Stimulated activated naive CD8-positive, alpha-beta T cell treated with anti-CD3 and anti-CD28 coated beads, Interleukin-15, amount 100 ng/mL, for 72 hours (primary cell): ENCODE results near the gene PSMD14.
"Not testable (repeated sequence)": the region's sequence is repeated elsewhere in the genome, so short reads cannot be mapped to it uniquely, and the experiment has no call there.

Experiments used
- ATAC-seq: fragments of 150-1000 bp; cut with Tn5 transposase; 2 replicates; pipeline ENCODE4 v1.10.0; 2021; ENCODE audit warnings: mild to moderate bottlenecking, moderate library complexity
- DNase-seq, 2 donors: peaks; one replicate each; pipeline ENCODE4 v3.0.0; 2021 to 2022
- H3K27ac Mint-ChIP-seq, 2 donors: one replicate each; pipeline ENCODE4 v1.8.0; 2022; ENCODE audit warnings: mild to moderate bottlenecking in 2 of 2, mixed read lengths in 2 of 2, moderate library complexity in 2 of 2
- H3K27me3 Mint-ChIP-seq: one replicate; pipeline ENCODE4 v1.8.0; 2022; ENCODE audit warnings: mixed read lengths
- H3K4me1 Mint-ChIP-seq: one replicate; pipeline ENCODE4 v1.8.0; 2022; ENCODE audit warnings: mild to moderate bottlenecking, mixed read lengths
- H3K4me3 Mint-ChIP-seq, 2 donors: one replicate each; pipeline ENCODE4 v1.8.0; 2022; ENCODE audit warnings: mild to moderate bottlenecking in 2 of 2, mixed read lengths in 2 of 2, moderate library complexity in 1 of 2
- H3K9me3 Mint-ChIP-seq, 2 donors: one replicate each; pipeline ENCODE4 v1.8.0; 2022; ENCODE audit warnings: mixed read lengths in 2 of 2

PSMD14 gene

DNA sequence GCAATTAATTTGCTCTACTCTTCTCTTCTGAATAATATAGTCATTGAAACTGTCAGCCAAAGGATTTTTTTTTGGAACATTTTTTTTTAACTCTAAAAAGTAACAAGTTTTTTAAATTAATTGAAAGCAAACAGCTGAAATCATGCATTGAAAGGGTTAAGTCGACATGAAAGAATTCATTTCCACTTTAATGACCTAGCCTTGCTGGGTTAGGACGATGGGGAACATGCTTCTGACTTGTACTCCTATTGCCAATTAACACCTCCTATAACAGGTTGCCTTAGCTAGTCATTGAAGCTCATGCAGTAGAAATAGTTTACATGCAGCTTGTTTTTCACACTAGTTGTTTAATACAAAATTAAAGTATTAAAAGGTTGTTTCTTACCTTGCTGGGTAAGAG is 47.8 kb downstream of the PSMD14 start:
- no peak overlapping the region for H3K27ac Mint-ChIP-seq
- H3K27me3 Mint-ChIP-seq, result no peaks in the 10 kb centered on the region
- ATAC-seq (no peak), DNase-seq (no peak)
- no peaks in the 10 kb centered on the region for H3K9me3 Mint-ChIP-seq
- no peak overlapping the region for H3K4me3 Mint-ChIP-seq
- H3K4me1 Mint-ChIP-seq, result peaks cover 17% of the 10 kb centered on the region

DNA sequence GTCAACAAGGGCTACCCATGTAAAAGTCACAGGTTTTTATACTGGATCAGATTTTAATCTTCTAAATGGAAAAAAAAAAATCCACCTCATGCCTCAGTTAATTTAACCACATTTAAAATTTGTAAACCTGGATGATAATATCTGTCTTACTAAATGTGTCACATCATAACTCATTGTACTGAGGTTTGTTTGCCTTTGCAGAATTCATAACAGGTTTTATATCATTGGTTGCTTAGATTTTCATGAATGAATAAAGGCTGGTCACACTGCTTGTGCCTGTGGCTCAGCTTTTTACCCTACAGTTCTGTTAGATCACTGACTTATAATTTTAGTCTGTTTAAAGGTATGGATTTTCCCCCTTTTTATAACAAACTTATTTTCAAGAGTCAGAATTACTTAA is 48.9 kb downstream of the PSMD14 start:
- no peaks in the 10 kb centered on the region for H3K9me3 Mint-ChIP-seq
- no peak overlapping the region for H3K4me3 Mint-ChIP-seq
- H3K27me3 Mint-ChIP-seq, result no peaks in the 10 kb centered on the region
- ATAC-seq, result no peak
- peaks cover 17% of the 10 kb centered on the region for H3K4me1 Mint-ChIP-seq
- no peak overlapping the region for H3K27ac Mint-ChIP-seq
- no peak for DNase-seq

GRCh38 chr2:161358838-161359237 is 50.6 kb downstream of the PSMD14 start:
- H3K27me3 Mint-ChIP-seq, result no peaks in the 10 kb centered on the region
- DNase-seq (no peak), ATAC-seq (no peak)
- no peak overlapping the region for H3K27ac Mint-ChIP-seq
- no peaks in the 10 kb centered on the region for H3K9me3 Mint-ChIP-seq
- peaks cover 11% of the 10 kb centered on the region for H3K4me1 Mint-ChIP-seq
- no peak overlapping the region for H3K4me3 Mint-ChIP-seq

DNA sequence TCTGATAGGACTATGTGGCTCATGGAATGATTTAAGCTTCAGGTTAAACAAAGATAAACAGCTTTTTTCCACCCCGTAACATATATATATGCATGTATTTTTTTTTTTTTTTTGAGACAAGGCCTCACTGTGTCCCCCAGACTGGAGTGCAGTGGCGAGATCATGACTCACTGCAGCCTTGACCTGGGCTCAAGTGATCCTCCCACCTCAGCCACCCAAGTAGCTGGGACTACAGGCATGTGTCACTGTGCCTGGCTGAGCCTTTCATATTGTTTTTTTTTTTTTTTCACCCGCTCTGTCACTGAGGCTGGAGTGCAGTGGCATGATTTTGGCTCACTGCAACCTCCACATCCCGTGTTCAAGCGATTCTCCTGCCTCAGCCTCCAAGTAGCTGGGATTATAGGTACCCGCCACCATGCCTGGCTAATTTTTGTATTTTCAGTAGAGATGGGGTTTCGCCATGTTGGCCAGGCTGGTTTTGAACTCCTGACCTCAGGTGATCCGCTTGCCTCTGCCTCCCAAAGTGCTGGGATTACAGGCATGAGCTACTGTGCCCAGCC is 52.0 kb downstream of the PSMD14 start:
- ATAC-seq, H3K27ac Mint-ChIP-seq, H3K27me3 Mint-ChIP-seq, DNase-seq, H3K9me3 Mint-ChIP-seq, H3K4me1 Mint-ChIP-seq, H3K4me3 Mint-ChIP-seq: not testable (repeated sequence)

GRCh38 chr2:161362568-161363166 is 54.4 kb downstream of the PSMD14 start:
- Mint-ChIP-seq H3K27ac (no peak overlapping the region), H3K9me3 (no peaks in the 10 kb centered on the region), H3K4me1 (no peaks in the 10 kb centered on the region), H3K4me3 (no peak overlapping the region), H3K27me3 (no peaks in the 10 kb centered on the region)
- DNase-seq (no peak), ATAC-seq (no peak)

- Mint-ChIP-seq H3K27ac (no peak overlapping the region), H3K9me3 (no peaks in the 10 kb centered on the region), H3K4me3 (no peak overlapping the region), H3K4me1 (no peaks in the 10 kb centered on the region), H3K27me3 (no peaks in the 10 kb centered on the region)
- DNase-seq (no peak), ATAC-seq (no peak)
Observed at GRCh38 chr2:161367675-161368074, 59.5 kb downstream of the PSMD14 start.

- Mint-ChIP-seq H3K4me1 (no peaks in the 10 kb centered on the region), H3K27ac (no peak overlapping the region), H3K9me3 (no peaks in the 10 kb centered on the region), H3K27me3 (no peaks in the 10 kb centered on the region), H3K4me3 (no peak overlapping the region)
- ATAC-seq (no peak), DNase-seq (no peak)
Observed at GRCh38 chr2:161369311-161369710, 61.1 kb downstream of the PSMD14 start.

DNA sequence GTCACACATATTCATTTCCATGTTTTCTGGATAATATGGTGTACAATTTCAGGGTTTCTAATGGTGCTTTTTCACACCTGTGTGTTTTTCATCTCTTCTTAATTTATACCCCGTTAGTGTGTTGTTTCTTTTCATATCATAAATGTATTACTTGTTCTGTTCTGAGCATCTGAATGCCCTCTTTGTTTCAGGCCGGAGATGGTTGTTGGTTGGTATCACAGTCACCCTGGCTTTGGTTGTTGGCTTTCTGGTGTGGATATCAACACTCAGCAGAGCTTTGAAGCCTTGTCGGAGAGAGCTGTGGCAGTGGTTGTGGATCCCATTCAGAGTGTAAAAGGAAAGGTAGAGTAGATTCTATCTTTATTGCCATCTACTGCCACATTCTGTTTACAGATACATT is 62.8 kb downstream of the PSMD14 start:
- Mint-ChIP-seq H3K27ac (no peak overlapping the region), H3K4me1 (no peaks in the 10 kb centered on the region), H3K9me3 (no peaks in the 10 kb centered on the region), H3K27me3 (no peaks in the 10 kb centered on the region), H3K4me3 (no peak overlapping the region)
- DNase-seq (no peak), ATAC-seq (no peak)

DNA sequence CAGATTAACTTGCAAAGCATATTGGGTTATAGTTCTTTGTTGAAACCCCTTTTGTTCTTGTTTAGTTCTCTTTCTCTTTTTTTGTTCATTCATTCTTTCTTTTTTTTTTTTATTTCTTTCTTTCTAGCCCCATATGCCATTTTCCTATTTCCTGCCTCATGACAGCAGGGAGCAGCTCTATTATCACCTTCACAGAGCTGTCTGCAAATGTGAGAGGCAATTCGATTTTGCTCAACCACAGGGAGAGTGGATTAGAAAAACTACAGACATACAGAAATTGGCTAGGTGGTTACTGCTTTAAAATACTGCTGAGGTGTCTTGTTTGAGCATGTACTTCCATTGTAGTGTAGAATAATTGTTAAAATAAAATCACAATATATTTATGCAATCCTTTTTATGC is 63.6 kb downstream of the PSMD14 start:
- H3K27me3 Mint-ChIP-seq, result no peaks in the 10 kb centered on the region
- no peaks in the 10 kb centered on the region for H3K9me3 Mint-ChIP-seq
- H3K4me3 Mint-ChIP-seq, result no peak overlapping the region
- no peak overlapping the region for H3K27ac Mint-ChIP-seq
- DNase-seq, result no peak
- ATAC-seq, result no peak
- H3K4me1 Mint-ChIP-seq, result no peaks in the 10 kb centered on the region

GRCh38 chr2:161373942-161374341 is 65.7 kb downstream of the PSMD14 start:
- no peak for DNase-seq
- Mint-ChIP-seq H3K9me3 (no peaks in the 10 kb centered on the region), H3K4me1 (no peaks in the 10 kb centered on the region), H3K27ac (no peak overlapping the region), H3K4me3 (no peak overlapping the region), H3K27me3 (no peaks in the 10 kb centered on the region)
- ATAC-seq, result no peak

DNA sequence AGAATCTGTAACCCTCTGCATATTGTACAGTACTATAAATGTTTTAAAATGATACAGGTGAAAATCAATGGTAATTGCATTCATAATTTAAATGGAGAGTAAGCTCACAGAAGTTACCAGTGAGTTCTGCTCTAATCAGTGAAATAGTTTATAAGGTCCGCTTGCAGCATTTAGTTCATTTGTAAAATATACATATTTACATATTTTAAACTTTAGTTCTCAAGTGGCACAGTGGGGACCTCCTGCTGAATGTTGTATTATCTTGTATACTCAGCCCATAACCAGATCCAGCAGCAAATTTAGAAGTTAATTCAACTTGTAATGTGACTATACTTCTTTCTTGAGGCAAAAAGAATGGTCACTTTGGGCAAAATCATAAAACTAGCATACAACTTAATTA is 66.2 kb downstream of the PSMD14 start:
- DNase-seq (no peak), ATAC-seq (no peak)
- Mint-ChIP-seq H3K9me3 (no peaks in the 10 kb centered on the region), H3K27me3 (no peaks in the 10 kb centered on the region), H3K27ac (no peak overlapping the region), H3K4me3 (no peak overlapping the region), H3K4me1 (no peaks in the 10 kb centered on the region)

- Mint-ChIP-seq H3K27me3 (no peaks in the 10 kb centered on the region), H3K4me1 (peaks cover 3% of the 10 kb centered on the region), H3K9me3 (no peaks in the 10 kb centered on the region), H3K4me3 (no peak overlapping the region), H3K27ac (no peak overlapping the region)
- ATAC-seq (no peak), DNase-seq (no peak)
Observed at GRCh38 chr2:161379740-161380139, 71.5 kb downstream of the PSMD14 start.

GRCh38 chr2:161381546-161381945 is 73.3 kb downstream of the PSMD14 start:
- Mint-ChIP-seq H3K9me3 (no peaks in the 10 kb centered on the region), H3K4me3 (no peak overlapping the region), H3K27me3 (no peaks in the 10 kb centered on the region), H3K4me1 (peaks cover 7% of the 10 kb centered on the region), H3K27ac (no peak overlapping the region)
- no peak for ATAC-seq
- no peak for DNase-seq

- H3K4me3 Mint-ChIP-seq, result no peak overlapping the region
- H3K27ac Mint-ChIP-seq, result no peak overlapping the region
- DNase-seq (no peak), ATAC-seq (no peak)
- no peaks in the 10 kb centered on the region for H3K27me3 Mint-ChIP-seq
- no peaks in the 10 kb centered on the region for H3K9me3 Mint-ChIP-seq
- H3K4me1 Mint-ChIP-seq, result peaks cover 7% of the 10 kb centered on the region
Observed at GRCh38 chr2:161382747-161383146, 74.5 kb downstream of the PSMD14 start.

GRCh38 chr2:161384864-161385263 is 76.6 kb downstream of the PSMD14 start:
- Mint-ChIP-seq H3K9me3 (no peaks in the 10 kb centered on the region), H3K27me3 (no peaks in the 10 kb centered on the region), H3K4me3 (no peak overlapping the region), H3K27ac (no peak overlapping the region), H3K4me1 (peaks cover 7% of the 10 kb centered on the region)
- ATAC-seq (peak; percentile 100), DNase-seq (peak; percentile 10 to 23)

GRCh38 chr2:161386228-161386824 is 78.1 kb downstream of the PSMD14 start:
- Mint-ChIP-seq H3K9me3 (no peaks in the 10 kb centered on the region), H3K27me3 (no peaks in the 10 kb centered on the region), H3K27ac (no peak overlapping the region), H3K4me3 (no peak overlapping the region), H3K4me1 (peaks cover 7% of the 10 kb centered on the region)
- no peak for DNase-seq
- no peak for ATAC-seq
